ENCODE results near the gene EIF5A. TPM values are rescaled to one million over a fixed set of nuclear protein-coding genes. Genes with fewer than 3 reads are reported as not detected.

The EIF5A gene
- total RNA-seq, 1 experiment from 2014 or later: 1,140 TPM

GRCh38 chr17:7292729-7293128 is 14.7 kb upstream of the EIF5A start:
- H3K27me3 ChIP-seq (ENCODE audit: low read length): no peaks in the 10 kb centered on the region
- ATAC-seq: no peak

DNA sequence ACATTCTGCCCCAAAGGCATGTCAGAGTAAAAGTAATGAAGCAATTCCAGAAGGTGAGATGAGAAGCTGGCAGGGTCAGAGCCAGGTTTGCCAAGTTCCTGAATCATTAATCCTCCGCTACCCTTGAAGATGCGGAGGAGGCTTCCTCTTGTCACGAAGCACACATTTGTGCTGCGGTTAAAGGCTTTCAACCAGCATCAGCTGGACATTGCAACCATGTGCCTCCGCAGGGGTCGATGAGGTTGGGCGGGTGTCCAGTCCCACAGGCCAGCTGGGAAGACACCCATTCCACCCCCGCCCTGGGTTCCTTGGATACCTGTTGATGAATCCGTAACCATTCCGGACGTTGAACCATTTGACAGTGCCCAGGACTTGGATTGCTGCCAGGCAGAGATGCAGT is 14.3 kb upstream of the EIF5A start:
- H3K27me3 ChIP-seq (ENCODE audit: low read length): no peaks in the 10 kb centered on the region
- H3K9me3 ChIP-seq (ENCODE audit: low read length): no peaks in the 10 kb centered on the region
- H3K4me2 ChIP-seq (ENCODE audit: low read length): no peak overlapping the region
- no peak overlapping the region for H3K27ac ChIP-seq (ENCODE audit: low read length)
- no peaks in the 10 kb centered on the region for H3K9me2 ChIP-seq (replicated peaks; ENCODE audit: low read length)
- H4K20me1 ChIP-seq (ENCODE audit: low read length): no peaks in the 10 kb centered on the region
- ChIA-PET POLR2A (ENCODE audit: unreplicated experiment) (no interaction called here), CTCF (no interaction called here)
- no peaks in the 10 kb centered on the region for H3K79me2 ChIP-seq (ENCODE audit: low read length)
- ATAC-seq (no peak), DNase-seq (no peak)
- no peak overlapping the region for H3K4me3 ChIP-seq (ENCODE audit: low read length)
- peaks cover 7% of the 10 kb centered on the region; the same call in 1 of the 2 replicates for H3K4me1 ChIP-seq (ENCODE audit: insufficient read depth, low read length)
- no TSS peak for BruUV-seq (replicated peaks)
- H2AFZ ChIP-seq (ENCODE audit: low read length): no peak overlapping the region
- TF ChIP-seq EZH2phosphoT487 (IDR thresholded peaks at IDR 0.05; ENCODE audit: borderline replicate concordance, low read length) (no peak), CTCF (conservative IDR thresholded peaks at IDR 0.05; ENCODE audit: low read depth, low read length) (no peak), EZH2 (IDR thresholded peaks at IDR 0.05; ENCODE audit: low read length, unreplicated experiment) (no peak)
- H3K9ac ChIP-seq (ENCODE audit: low read length): no peak overlapping the region
- intact Hi-C loops (cut with micrococcal nuclease): no loop called here
- H3F3A ChIP-seq (ENCODE audit: low read length, unreplicated experiment): no peaks in the 10 kb centered on the region
- no peaks in the 10 kb centered on the region for H3K36me3 ChIP-seq (ENCODE audit: low read depth, low read length)

More at GRCh38 chr17:7292729-7293128, 14.7 kb upstream of the EIF5A start:
- Histone ChIP-seq H2AFZ (ENCODE audit: low read length) (no peak overlapping the region), H3K9me2 (replicated peaks; ENCODE audit: low read length) (no peaks in the 10 kb centered on the region), H4K20me1 (ENCODE audit: low read length) (no peaks in the 10 kb centered on the region), H3K9me3 (ENCODE audit: low read length) (no peaks in the 10 kb centered on the region), H3K4me2 (ENCODE audit: low read length) (no peak overlapping the region), H3K36me3 (ENCODE audit: low read depth, low read length) (no peaks in the 10 kb centered on the region), H3K27ac (ENCODE audit: low read length) (no peak overlapping the region), H3K79me2 (ENCODE audit: low read length) (no peaks in the 10 kb centered on the region), H3K4me3 (ENCODE audit: low read length) (no peak overlapping the region), H3F3A (ENCODE audit: low read length, unreplicated experiment) (no peaks in the 10 kb centered on the region), H3K9ac (ENCODE audit: low read length) (no peak overlapping the region), H3K4me1 (ENCODE audit: insufficient read depth, low read length) (peaks cover 7% of the 10 kb centered on the region; the same call in 1 of the 2 replicates)
- intact Hi-C loops (cut with micrococcal nuclease): no loop called here
- ChIA-PET POLR2A (ENCODE audit: unreplicated experiment) (no interaction called here), CTCF (no interaction called here)
- TF ChIP-seq EZH2 (IDR thresholded peaks at IDR 0.05; ENCODE audit: low read length, unreplicated experiment): no peak
- TF ChIP-seq CTCF (conservative IDR thresholded peaks at IDR 0.05; ENCODE audit: low read depth, low read length): no peak
- no peak for TF ChIP-seq EZH2phosphoT487 (IDR thresholded peaks at IDR 0.05; ENCODE audit: borderline replicate concordance, low read length)
- BruUV-seq (replicated peaks): no TSS peak
- no peak for DNase-seq

- ChIA-PET CTCF (no interaction called here), POLR2A (ENCODE audit: unreplicated experiment) (no interaction called here)
- Histone ChIP-seq H3F3A (ENCODE audit: low read length, unreplicated experiment) (no peaks in the 10 kb centered on the region), H3K4me3 (ENCODE audit: low read length) (no peak overlapping the region), H3K36me3 (ENCODE audit: low read depth, low read length) (no peaks in the 10 kb centered on the region), H3K9me3 (ENCODE audit: low read length) (no peaks in the 10 kb centered on the region), H3K27me3 (ENCODE audit: low read length) (no peaks in the 10 kb centered on the region), H3K79me2 (ENCODE audit: low read length) (no peaks in the 10 kb centered on the region), H2AFZ (ENCODE audit: low read length) (no peak overlapping the region), H3K4me2 (ENCODE audit: low read length) (no peak overlapping the region), H3K9ac (ENCODE audit: low read length) (no peak overlapping the region), H3K4me1 (ENCODE audit: insufficient read depth, low read length) (peaks cover 7% of the 10 kb centered on the region; the same call in 1 of the 2 replicates), H3K9me2 (replicated peaks; ENCODE audit: low read length) (no peaks in the 10 kb centered on the region), H3K27ac (ENCODE audit: low read length) (no peak overlapping the region), H4K20me1 (ENCODE audit: low read length) (no peaks in the 10 kb centered on the region)
- intact Hi-C loops (cut with micrococcal nuclease): no loop called here
- no TSS peak for BruUV-seq (replicated peaks)
- DNase-seq (no peak), ATAC-seq (no peak)
- TF ChIP-seq CTCF (conservative IDR thresholded peaks at IDR 0.05; ENCODE audit: low read depth, low read length): no peak
- no peak for TF ChIP-seq EZH2phosphoT487 (IDR thresholded peaks at IDR 0.05; ENCODE audit: borderline replicate concordance, low read length)
- no peak for TF ChIP-seq EZH2 (IDR thresholded peaks at IDR 0.05; ENCODE audit: low read length, unreplicated experiment)
These were observed 13.4 kb upstream of the EIF5A start for GRCh38 chr17:7293816-7294613.
